Stimulated activated CD8-positive, alpha-beta memory T cell treated with anti-CD3 and anti-CD28 coated beads, Interleukin-15, amount 100 ng/mL, for 4 hours (primary cell): Measurements from ENCODE around the gene PCDHGB4.
"Not testable (repeated sequence)": the region's sequence is repeated elsewhere in the genome, so short reads cannot be mapped to it uniquely, and the experiment has no call there.

Source experiments
- DNase-seq, 2 donors: peaks; one replicate each; pipeline ENCODE4 v3.0.0-alpha.2; 2020; ENCODE audit warnings: low read depth in 2 of 2

Gene PCDHGB4

DNA sequence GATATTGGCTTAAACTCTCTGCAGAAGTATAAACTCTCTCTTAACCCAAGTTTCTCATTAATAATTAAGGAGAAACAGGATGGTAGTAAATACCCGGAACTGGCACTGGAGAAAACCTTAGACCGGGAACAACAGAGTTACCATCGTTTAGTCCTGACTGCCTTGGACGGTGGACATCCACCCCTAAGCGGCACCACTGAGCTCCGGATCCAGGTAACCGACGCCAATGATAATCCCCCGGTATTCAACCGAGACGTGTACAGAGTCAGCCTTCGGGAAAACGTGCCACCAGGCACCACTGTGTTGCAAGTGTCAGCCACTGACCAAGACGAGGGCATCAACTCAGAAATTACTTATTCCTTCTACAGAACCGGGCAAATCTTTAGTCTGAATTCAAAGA, 11.1 kb downstream of the PCDHGB4 start:
- no peak for DNase-seq

DNA sequence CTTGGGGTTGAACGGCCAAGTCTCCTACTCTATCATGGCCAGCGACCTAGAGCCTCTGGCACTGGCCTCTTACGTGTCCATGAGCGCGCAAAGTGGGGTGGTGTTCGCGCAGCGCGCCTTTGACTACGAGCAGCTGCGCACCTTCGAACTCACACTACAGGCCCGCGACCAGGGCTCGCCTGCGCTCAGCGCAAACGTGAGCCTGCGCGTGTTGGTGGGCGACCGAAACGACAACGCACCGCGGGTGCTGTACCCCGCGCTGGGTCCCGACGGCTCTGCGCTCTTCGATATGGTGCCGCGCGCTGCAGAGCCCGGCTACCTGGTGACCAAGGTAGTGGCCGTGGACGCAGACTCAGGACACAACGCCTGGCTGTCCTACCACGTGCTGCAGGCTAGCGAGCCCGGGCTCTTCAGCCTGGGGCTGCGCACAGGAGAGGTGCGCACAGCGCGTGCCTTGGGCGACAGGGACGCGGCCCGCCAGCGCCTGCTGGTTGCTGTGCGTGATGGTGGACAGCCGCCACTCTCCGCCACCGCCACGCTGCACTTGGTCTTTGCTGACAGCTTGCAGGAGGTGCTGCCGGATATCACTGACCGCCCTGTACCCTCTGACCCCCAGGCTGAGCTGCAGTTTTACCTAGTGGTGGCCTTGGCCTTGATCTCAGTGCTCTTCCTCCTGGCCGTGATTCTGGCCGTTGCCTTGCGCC, 12.2 kb downstream of the PCDHGB4 start:
- DNase-seq, result no peak

DNA sequence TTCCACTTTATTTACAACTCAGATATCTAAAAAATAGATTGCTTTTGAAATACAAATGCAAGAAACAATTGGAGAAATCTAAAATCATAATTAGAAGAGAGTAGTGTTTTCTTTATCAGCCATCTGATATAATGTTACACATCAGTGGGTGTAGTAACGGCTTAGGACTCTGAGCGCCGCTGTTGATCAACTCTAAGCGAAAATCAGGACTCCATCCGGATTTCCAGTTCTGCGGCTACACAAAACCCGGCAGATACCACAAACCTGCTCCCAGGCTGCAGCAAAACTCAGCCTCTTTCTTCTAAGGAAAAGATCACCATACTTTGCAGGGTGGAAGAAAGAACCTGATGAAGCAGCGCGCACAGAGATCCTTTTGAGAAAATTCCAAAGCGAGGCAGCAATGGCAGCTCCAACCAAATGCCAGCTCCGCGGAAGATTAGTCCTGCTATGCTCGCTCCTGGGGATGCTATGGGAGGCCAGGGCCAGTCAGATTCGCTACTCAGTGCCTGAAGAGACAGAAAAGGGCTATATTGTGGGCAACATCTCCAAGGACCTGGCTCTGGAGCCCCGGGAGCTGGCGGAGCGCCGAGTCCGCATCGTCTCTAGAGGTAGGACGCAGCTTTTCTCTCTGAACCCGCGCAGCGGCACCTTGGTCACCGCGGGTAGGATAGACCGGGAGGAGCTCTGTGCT, 15.2 kb downstream of the PCDHGB4 start, which contains the start of gene PCDHGA9:
TSS of gene PCDHGA9 (plus strand) at position 226 of the 691 bp plus-strand sequence. CDS start at position 401, 175 bp downstream.
- no peak for DNase-seq

DNA sequence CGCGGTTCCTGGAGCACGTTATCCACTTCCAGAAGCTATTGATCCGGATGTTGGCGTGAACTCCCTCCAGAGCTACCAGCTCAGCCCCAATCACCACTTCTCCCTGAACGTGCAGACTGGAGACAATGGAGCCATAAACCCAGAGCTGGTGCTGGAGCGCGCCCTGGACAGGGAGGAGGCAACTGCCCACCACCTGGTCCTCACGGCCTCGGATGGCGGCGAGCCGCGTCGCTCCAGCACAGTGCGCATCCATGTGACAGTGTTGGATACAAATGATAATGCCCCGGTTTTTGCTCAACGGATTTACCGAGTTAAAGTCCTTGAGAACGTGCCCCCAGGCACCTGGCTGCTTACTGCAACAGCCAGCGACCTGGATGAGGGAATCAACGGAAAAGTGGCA, 15.9 kb downstream of the PCDHGB4 start:
- no peak for DNase-seq

DNA sequence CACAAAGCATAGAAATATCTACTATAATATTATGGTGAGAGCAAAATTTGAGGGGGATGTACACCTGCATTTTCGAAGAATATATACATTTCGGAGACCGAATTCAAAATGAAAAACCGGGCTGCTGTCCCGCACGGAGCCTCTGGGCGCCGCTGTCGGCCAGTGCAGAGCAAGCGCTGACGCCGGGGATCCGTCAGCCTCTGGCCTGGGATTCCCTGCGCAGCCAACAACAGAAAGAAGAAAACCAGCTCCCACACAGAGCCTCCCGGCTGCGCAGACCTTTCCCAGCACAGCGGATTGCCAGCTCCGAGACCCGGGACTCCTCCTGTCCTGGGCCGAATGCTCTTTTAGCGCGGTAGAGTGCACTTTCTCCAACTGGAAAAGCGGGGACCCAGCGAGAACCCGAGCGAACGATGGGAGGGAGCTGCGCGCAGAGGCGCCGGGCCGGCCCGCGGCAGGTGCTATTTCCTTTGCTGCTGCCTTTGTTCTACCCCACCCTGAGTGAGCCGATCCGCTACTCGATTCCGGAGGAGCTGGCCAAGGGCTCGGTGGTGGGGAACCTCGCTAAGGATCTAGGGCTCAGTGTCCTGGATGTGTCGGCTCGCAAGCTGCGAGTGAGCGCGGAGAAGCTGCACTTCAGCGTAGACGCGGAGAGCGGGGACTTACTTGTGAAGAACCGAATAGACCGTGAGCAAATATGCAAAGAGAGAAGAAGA, 20.4 kb downstream of the PCDHGB4 start, which contains the start of gene PCDHGB6:
TSS of gene PCDHGB6 (plus strand) at position 232 of the 716 bp plus-strand sequence. CDS start at position 414, 182 bp downstream.
- DNase-seq, result not testable (repeated sequence)

DNA sequence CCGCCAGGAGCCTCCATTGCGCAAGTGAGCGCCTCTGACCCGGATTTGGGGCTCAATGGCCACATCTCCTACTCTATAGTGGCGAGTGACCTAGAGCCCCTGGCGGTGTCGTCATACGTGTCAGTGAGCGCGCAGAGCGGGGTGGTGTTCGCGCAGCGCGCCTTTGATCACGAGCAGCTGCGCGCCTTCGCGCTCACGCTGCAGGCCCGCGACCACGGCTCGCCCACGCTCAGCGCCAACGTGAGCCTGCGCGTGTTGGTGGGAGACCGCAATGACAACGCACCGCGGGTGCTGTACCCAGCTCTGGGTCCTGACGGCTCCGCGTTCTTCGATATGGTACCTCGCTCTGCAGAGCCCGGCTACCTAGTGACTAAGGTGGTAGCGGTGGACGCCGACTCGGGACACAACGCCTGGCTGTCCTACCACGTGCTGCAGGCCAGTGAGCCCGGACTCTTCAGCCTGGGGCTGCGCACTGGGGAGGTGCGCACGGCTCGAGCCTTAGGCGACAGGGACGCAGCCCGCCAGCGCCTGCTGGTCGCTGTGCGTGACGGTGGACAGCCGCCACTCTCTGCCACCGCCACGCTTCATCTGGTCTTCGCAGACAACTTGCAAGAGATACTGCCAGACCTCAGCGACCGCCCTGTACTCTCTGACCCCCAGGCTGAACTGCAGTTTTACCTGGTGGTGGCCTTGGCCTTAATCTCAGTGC, 22.3 kb downstream of the PCDHGB4 start:
- no peak for DNase-seq

DNA sequence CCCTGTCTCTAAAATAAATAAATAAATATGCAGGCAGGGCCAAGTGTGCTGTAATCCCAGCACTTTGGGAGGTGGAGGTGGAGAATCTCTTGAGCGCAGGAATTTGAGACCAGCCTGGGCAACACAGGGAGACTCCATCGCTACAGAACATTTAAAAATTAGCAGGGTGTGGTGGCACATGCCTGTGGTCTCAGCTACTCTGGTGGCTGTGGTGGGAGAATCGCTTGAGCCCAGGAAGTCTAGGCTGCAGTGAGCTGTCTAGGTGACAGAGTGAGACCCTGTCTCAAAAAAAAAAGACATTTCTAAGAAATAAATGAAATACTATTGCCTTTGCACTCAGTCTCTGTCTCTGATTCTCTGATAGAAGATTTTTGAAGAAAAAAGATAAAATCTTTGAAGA, 24.1 kb downstream of the PCDHGB4 start:
- DNase-seq, result no peak

DNA sequence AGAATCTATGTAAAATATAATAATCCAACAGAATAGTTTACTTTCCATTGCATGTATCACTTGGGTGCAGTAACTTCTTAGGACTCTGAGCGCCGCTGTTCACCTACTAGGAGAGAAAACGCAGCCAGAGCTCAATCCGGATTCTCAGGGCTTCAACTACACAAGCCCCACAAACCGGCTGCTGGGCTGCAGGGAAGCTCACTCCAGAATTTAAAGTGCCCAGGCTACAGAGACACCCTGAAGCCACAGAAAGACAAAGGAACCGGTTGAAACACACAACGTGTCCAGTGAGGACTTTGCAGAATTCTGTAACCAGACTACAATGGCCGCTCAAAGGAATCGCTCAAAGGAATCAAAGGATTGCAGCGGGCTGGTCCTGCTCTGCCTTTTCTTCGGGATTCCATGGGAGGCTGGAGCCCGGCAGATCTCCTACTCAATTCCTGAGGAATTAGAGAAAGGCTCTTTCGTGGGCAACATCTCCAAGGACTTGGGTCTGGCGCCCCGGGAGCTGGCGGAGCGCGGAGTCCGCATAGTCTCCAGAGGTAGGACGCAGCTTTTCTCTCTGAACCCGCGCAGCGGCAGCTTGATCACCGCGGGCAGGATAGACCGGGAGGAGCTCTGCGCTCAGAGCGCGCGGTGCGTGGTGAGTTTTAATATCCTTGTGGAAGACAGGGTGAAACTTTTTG, 25.5 kb downstream of the PCDHGB4 start, which contains the start of gene PCDHGA10:
TSS of gene PCDHGA10 (plus strand) at position 134 of the 686 bp plus-strand sequence. CDS start at position 323, 189 bp downstream.
- DNase-seq, result no peak

DNA sequence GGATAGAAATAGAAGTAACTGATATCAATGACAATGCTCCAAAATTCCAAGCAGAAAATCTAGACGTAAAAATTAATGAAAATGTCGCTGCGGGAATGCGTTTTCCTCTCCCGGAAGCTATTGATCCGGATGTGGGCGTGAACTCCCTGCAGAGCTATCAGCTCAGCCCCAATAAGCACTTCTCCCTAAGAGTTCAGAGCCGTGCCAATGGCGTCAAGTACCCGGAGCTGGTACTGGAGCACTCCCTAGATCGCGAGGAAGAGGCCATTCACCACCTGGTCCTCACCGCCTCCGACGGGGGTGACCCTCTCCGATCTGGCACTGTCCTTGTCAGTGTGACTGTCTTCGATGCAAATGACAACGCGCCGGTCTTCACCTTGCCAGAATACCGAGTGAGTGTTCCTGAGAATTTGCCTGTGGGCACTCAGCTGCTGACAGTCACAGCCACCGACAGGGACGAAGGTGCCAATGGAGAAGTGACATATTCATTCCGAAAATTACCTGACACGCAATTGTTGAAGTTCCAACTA, 26.1 kb downstream of the PCDHGB4 start:
- DNase-seq, result no peak

DNA sequence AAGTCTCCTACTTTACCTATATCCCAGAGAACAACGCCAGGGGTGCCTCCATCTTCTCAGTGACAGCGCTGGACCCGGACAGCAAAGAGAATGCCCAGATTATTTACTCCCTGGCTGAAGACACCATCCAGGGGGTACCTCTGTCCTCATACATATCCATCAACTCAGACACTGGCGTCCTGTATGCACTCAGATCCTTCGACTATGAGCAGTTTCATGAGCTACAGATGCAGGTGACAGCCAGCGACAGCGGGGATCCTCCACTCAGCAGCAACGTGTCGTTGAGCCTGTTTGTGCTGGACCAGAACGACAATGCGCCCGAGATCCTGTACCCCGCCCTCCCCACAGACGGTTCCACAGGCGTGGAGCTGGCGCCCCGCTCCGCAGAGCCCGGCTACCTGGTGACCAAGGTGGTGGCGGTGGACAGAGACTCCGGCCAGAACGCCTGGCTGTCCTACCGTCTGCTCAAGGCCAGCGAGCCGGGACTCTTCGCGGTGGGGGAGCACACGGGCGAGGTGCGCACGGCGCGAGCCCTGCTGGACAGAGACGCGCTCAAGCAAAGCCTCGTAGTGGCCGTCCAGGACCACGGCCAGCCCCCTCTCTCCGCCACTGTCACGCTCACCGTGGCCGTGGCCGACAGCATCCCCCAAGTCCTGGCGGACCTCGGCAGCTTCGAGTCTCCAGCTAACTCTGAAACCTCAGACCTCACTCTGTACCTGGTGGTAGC, 27.2 kb downstream of the PCDHGB4 start:
- DNase-seq, result not testable (repeated sequence)

DNA sequence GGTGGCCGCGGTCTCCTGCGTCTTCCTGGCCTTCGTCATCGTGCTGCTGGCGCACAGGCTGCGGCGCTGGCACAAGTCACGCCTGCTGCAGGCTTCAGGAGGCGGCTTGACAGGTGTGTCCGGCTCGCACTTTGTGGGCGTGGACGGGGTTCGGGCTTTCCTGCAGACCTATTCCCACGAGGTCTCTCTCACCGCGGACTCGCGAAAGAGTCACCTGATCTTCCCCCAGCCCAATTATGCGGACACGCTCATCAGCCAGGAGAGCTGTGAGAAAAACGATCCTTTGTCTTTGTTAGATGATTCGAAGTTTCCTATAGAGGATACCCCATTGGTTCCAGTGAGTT, 27.7 kb downstream of the PCDHGB4 start:
- DNase-seq, result not testable (repeated sequence)

DNA sequence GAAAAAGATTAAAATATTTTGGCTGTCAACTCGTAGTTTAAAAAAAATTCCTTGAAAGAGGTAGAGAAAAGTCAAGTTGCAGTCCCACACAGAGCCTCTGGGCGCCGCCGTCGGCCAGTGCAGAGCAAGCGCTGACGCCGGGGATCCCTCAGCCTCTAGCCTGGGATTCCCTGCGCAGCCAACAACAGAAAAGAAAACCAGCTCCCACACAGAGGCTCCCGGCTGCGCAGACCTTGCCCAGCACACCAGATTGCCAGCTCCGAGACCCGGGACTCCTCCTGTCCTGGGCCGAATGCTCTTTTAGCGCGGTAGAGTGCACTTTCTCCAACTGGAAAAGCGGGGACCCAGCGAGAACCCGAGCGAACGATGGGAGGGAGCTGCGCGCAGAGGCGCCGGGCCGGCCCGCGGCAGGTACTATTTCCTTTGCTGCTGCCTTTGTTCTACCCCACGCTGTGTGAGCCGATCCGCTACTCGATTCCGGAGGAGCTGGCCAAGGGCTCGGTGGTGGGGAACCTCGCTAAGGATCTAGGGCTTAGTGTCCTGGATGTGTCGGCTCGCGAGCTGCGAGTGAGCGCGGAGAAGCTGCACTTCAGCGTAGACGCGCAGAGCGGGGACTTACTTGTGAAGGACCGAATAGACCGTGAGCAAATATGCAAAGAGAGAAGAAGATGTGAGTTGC, 30.1 kb downstream of the PCDHGB4 start, which contains the start of gene PCDHGB7:
TSS of gene PCDHGB7 (plus strand) at position 184 of the 679 bp plus-strand sequence. CDS start at position 367, 183 bp downstream.
- DNase-seq, result not testable (repeated sequence)

DNA sequence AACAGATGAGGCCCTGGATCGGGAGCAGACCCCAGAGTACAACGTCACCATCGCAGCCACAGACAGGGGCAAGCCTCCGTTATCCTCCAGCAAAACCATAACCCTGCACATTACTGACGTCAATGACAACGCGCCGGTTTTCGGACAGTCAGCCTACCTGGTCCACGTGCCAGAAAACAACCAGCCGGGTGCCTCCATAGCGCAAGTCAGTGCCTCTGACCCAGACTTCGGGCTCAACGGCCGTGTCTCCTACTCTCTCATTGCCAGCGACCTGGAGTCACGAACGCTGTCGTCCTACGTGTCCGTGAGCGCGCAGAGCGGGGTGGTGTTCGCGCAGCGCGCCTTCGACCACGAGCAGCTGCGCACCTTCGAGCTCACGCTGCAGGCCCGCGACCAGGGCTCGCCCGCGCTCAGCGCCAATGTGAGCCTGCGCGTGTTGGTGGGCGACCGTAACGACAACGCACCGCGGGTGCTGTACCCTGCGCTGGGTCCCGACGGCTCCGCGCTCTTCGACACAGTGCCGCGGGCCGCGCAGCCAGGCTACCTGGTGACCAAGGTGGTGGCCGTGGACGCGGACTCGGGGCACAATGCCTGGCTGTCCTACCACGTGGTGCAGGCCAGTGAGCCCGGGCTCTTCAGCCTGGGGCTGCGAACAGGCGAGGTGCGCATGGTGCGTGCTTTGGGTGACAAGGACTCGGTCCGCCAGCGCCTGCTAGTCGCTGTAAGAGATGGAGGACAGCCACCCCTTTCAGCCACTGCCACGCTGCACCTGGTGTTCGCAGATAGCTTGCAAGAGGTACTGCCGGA, 31.8 kb downstream of the PCDHGB4 start:
- DNase-seq, result no peak

DNA sequence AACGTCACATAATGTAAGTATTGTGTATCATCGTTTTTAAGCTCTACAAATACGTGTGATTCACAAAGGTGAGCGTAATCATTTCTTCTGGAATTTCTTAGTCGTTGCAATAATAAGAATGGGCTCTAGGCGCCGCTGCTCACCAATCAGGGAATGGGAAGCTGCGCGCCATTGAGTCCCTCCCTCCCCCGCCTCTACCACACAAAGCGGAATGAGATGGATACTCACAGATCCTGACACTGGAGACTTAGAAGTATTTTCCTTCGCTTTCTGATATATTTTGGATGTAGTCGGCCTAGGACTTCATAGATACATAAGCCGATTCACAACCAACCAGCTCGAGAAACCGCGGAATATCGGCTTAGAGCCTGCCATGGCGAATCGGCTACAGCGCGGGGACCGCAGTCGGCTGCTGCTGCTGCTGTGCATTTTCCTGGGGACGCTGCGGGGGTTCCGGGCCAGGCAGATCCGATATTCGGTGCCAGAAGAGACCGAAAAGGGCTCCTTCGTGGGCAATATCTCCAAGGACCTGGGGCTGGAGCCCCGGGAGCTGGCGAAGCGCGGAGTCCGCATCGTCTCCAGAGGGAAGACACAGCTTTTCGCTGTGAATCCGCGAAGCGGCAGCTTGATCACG, 33.5 kb downstream of the PCDHGB4 start, which contains the start of gene PCDHGA11:
TSS of gene PCDHGA11 (plus strand) at position 197 of the 634 bp plus-strand sequence. CDS start at position 374, 177 bp downstream.
- no peak for DNase-seq

DNA sequence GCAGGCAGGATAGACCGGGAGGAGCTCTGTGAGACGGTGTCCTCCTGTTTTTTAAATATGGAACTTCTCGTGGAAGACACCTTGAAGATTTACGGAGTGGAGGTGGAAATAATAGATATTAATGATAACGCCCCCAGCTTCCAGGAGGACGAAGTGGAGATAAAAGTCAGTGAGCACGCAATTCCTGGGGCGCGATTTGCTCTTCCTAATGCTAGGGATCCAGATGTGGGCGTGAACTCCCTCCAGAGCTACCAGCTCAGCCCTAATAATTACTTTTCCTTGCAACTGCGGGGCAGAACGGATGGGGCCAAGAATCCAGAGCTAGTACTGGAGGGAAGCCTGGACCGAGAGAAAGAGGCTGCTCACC, 34.0 kb downstream of the PCDHGB4 start:
- DNase-seq, result no peak

DNA sequence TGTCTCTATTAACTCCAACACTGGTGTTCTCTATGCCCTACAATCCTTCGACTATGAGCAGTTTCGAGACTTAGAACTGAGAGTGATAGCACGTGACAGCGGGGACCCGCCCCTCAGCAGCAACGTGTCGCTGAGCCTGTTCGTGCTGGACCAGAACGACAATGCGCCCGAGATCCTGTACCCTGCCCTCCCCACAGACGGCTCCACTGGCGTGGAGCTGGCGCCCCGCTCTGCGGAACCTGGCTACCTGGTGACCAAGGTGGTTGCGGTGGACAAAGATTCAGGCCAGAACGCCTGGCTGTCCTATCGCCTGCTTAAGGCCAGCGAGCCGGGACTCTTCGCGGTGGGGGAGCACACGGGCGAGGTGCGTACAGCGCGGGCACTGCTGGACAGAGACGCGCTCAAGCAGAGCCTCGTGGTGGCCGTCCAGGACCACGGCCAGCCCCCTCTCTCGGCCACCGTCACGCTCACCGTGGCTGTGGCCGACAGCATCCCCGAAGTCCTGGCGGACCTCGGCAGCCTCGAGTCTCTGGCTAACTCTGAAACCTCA, 35.3 kb downstream of the PCDHGB4 start:
- DNase-seq, result no peak

DNA sequence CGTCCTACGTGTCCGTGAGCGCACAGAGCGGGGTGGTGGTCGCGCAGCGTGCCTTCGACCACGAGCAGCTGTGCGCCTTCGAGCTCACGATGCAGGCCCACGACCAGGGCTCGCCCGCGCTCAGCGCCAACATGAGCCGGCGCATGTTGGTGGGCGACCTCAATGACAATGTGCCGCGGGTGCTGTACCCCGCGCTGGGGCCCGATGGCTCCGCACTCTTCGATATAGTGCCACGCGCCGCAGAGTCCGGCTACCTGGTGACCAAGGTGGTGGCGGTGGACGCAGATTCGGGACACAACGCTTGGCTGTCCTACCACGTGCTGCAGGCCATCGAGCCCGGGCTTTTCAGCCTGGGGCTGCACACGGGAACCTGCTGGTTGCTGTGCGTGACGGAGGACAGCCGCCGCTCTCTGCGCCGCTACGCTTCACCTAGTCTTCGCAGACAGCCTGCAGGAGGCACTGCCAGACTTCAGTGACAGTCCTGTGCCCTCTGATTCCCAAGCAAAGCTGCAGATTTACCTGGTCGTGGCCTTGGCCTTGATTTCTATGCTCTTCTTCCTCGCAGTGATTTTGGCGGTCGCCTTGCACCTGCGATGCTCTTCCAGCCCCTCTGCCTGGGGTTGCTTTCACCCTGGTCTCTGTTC, 40.4 kb downstream of the PCDHGB4 start:
- no peak for DNase-seq
